Panc1 (cell line): Measurements from ENCODE around the gene ANKLE1.

Source experiments
- POLR2AphosphoS5 ChIP-seq: IDR thresholded peaks from 2 replicates; pipeline ENCODE4 v1.6.1; 2012; ENCODE audit warnings: mild to moderate bottlenecking, low read depth, low read length, moderate library complexity
- TF ChIP-seq, protein P1 (sequence below): fragments of 450-650 bp; IDR thresholded peaks from 2 replicates; pipeline ENCODE4 v1.5.1; 2017; ENCODE audit warnings: mild to moderate bottlenecking
- TF ChIP-seq, protein P2 (sequence below), 2 experiments: IDR thresholded peaks; 2 replicates each; pipeline ENCODE4 v1.6.1; 2011 to 2012; ENCODE audit warnings: low read depth in 2 of 2, control low read depth in 1 of 2, low read length in 1 of 2, mild to moderate bottlenecking in 1 of 2, moderate library complexity in 1 of 2; ENCODE audit not compliant: insufficient read depth in 1 of 2

DNA sequence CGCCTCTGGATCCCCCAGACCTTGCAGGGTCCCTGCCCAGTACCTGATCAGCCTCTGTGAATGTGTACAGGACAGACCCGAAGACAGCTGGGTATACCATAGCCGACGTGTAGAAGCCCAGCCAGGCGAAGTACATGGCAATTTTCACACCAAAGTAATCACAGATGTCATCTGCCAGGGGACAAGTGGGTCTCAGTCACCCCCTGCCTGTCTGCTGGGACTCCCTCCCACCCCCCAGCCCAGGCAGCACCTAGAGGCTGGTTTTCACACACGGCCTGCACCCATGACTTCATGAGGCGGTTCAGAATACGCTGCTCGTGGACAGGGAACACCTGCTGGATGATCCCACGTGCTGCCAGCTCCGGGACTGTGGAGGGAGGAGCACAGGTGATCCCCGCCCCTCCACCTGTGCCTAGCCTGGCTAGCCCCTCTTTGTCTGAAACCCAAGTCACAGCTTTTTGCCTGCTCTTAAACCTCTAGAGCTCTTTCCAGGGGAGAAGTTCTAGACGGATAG lies 49.4 kb downstream of the ANKLE1 start:
- TF ChIP-seq, protein P1, sequence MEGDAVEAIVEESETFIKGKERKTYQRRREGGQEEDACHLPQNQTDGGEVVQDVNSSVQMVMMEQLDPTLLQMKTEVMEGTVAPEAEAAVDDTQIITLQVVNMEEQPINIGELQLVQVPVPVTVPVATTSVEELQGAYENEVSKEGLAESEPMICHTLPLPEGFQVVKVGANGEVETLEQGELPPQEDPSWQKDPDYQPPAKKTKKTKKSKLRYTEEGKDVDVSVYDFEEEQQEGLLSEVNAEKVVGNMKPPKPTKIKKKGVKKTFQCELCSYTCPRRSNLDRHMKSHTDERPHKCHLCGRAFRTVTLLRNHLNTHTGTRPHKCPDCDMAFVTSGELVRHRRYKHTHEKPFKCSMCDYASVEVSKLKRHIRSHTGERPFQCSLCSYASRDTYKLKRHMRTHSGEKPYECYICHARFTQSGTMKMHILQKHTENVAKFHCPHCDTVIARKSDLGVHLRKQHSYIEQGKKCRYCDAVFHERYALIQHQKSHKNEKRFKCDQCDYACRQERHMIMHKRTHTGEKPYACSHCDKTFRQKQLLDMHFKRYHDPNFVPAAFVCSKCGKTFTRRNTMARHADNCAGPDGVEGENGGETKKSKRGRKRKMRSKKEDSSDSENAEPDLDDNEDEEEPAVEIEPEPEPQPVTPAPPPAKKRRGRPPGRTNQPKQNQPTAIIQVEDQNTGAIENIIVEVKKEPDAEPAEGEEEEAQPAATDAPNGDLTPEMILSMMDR, result no peak
- no peak for TF ChIP-seq POLR2AphosphoS5
- TF ChIP-seq, protein P2, sequence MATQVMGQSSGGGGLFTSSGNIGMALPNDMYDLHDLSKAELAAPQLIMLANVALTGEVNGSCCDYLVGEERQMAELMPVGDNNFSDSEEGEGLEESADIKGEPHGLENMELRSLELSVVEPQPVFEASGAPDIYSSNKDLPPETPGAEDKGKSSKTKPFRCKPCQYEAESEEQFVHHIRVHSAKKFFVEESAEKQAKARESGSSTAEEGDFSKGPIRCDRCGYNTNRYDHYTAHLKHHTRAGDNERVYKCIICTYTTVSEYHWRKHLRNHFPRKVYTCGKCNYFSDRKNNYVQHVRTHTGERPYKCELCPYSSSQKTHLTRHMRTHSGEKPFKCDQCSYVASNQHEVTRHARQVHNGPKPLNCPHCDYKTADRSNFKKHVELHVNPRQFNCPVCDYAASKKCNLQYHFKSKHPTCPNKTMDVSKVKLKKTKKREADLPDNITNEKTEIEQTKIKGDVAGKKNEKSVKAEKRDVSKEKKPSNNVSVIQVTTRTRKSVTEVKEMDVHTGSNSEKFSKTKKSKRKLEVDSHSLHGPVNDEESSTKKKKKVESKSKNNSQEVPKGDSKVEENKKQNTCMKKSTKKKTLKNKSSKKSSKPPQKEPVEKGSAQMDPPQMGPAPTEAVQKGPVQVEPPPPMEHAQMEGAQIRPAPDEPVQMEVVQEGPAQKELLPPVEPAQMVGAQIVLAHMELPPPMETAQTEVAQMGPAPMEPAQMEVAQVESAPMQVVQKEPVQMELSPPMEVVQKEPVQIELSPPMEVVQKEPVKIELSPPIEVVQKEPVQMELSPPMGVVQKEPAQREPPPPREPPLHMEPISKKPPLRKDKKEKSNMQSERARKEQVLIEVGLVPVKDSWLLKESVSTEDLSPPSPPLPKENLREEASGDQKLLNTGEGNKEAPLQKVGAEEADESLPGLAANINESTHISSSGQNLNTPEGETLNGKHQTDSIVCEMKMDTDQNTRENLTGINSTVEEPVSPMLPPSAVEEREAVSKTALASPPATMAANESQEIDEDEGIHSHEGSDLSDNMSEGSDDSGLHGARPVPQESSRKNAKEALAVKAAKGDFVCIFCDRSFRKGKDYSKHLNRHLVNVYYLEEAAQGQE (IDR thresholded peaks at IDR 0.05; ENCODE audit: insufficient read depth in 1 of 2, low read depth in 2 of 2, low read length in 1 of 2), result no peak
